ACC112 (cell line): ENCODE data around the gene DYRK1B.

ENCODE experiments used
- H2AFZ ChIP-seq: fragments of 200-600 bp; sonication (generic); one replicate; pipeline ENCODE4 v1.6.0; 2017; ENCODE audit warnings: antibody characterized with exemption, low read length; ENCODE audit not compliant: unreplicated experiment
- H3K27ac ChIP-seq: fragments of 200-600 bp; sonication (generic); 2 replicates; pipeline ENCODE4 v1.5.1; 2014; ENCODE audit warnings: low read depth, mild to moderate bottlenecking, antibody characterized with exemption, low read length, moderate library complexity
- H3K27me3 ChIP-seq: fragments of 200-600 bp; sonication (generic); 2 replicates; pipeline ENCODE4 v1.6.1; 2014; ENCODE audit warnings: mild to moderate bottlenecking, antibody characterized with exemption, low read length, moderate library complexity, mixed read lengths; ENCODE audit not compliant: insufficient read depth
- H3K36me3 ChIP-seq: fragments of 200-600 bp; sonication (generic); 2 replicates; pipeline ENCODE4 v1.6.1; 2016; ENCODE audit warnings: mild to moderate bottlenecking, antibody characterized with exemption, low read length, moderate library complexity, mixed read lengths; ENCODE audit not compliant: insufficient read depth
- H3K4me1 ChIP-seq: fragments of 200-600 bp; sonication (generic); one replicate; pipeline ENCODE4 v1.6.1; 2016; ENCODE audit warnings: low read length, mixed read lengths; ENCODE audit not compliant: insufficient read depth, unreplicated experiment, control insufficient read depth
- H3K4me3 ChIP-seq: fragments of 200-600 bp; sonication (generic); 2 replicates; pipeline ENCODE4 v1.5.1; 2014; ENCODE audit warnings: mild to moderate bottlenecking, low read depth, low read length
- H3K79me2 ChIP-seq: fragments of 200-600 bp; sonication (generic); one replicate; pipeline ENCODE4 v1.6.0; 2016; ENCODE audit warnings: low read length; ENCODE audit not compliant: control insufficient read depth, unreplicated experiment, insufficient read depth

DYRK1B gene

DNA sequence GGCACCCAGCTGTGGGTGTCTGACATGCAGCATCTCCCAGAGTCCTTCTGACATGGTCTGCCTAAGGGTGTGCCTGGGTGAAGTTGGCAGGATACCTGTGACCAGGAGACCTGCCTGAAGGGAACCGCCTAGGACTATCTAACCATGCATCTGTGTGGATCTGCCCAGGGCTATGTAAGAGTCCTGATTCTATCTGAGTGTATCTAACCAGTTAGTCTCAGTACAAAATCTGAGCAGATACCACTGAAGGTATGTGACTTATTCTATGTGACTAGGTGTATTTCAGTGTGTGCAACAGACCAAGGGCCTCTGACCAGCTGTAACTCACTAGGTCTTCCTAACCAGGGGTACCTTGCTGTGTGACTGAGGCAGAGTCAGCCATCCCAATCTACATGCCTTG lies 40.4 kb upstream of the DYRK1B start:
- H2AFZ ChIP-seq, result no peak overlapping the region
- H3K4me3 ChIP-seq, result no peak overlapping the region
- H3K27me3 ChIP-seq, result no peaks in the 10 kb centered on the region
- no peaks in the 10 kb centered on the region for H3K4me1 ChIP-seq
- H3K79me2 ChIP-seq, result no peaks in the 10 kb centered on the region
- no peak overlapping the region for H3K27ac ChIP-seq
- no peaks in the 10 kb centered on the region for H3K36me3 ChIP-seq

DNA sequence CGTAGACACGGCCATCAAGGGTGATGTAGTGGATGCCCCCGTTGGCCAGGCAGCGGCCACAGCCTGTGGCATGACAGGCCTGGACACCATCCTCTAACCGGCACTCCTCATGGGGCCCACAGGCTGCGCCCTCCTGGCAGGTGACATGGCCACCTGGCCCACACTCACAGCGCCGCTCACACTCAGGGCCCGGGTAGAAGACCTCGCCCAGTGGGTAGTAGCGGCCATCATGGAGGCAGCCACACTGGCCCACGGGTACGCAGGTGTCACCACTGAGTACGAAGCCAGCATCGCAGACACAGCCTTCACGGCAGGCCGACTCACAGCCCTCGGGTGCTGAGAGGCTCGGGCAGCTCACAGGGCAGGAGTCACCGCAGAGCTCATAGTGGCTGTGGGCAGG lies 39.4 kb upstream of the DYRK1B start:
- Histone ChIP-seq H3K36me3 (no peaks in the 10 kb centered on the region), H3K27me3 (no peaks in the 10 kb centered on the region), H3K27ac (no peak overlapping the region), H2AFZ (no peak overlapping the region), H3K4me3 (no peak overlapping the region), H3K4me1 (no peaks in the 10 kb centered on the region), H3K79me2 (no peaks in the 10 kb centered on the region)

DNA sequence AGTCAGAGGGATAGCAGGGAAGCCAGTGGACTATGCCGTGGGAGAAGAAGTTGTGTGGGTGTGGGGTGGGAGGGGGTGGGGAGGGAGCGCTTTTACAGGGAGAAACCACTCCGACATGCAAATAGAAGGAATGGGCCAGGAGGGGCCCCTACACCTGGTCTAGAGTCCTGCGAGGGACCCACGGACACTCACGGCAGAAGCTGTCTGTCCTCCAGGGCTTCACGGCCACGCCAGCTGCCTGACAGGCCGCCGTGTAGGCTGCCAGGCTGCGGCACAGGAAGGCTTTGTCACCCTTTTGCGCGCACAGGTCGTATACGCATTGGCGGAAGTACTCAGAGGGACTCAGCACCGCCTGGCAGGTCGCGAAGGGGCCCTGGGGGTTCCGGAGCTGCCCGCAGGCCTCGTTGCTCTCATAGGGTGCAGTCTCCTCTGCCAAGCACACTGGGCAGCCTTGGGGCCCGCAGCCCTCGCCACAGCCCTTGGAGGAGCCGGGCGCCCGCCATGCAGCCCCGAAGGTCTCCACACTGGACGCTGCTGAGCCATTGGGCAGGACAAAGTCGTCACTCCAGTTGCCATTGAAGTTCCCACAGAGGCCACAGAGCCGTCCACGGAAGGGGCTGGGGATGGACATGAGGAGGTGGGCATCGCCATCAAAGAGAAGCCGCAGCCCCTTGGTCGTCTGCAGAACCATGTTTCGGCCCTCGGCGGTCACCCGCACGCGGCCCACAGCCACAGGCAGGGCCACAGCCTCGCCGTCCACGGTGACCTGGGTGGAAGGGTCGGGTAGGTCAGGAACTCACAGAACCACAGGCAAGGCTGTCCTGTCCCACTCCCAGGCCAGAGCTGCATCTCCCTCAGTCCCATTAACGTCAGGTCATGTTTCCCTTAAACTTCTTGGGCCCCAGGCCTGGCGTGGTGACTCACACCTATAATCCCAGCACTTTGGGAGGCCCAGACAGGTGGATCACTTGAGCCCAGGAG lies 38.2 kb upstream of the DYRK1B start:
- no peaks in the 10 kb centered on the region for H3K4me1 ChIP-seq
- H3K36me3 ChIP-seq, result no peaks in the 10 kb centered on the region
- H3K79me2 ChIP-seq, result no peaks in the 10 kb centered on the region

DNA sequence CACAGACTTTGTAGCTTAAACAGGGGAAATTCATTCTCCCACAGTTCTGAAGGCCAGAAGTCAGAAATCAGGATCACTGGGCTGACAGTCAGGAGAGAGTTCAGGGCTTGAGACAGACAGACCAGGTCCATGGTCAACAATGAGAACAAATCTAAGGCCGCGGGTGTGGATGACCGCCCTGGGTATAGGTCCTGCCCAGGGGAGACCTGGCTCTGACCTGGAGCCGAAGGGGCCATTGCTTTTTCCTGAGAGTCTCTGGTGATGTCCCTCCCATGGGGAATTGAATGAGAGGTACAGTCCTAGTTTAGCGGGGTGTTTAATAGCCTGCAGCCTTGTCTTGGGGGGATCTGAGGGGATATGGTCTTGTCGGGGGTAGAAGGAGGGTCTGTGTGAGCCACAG lies 37.4 kb upstream of the DYRK1B start:
- H3K79me2 ChIP-seq, result no peaks in the 10 kb centered on the region
- no peaks in the 10 kb centered on the region for H3K27me3 ChIP-seq
- H3K36me3 ChIP-seq, result no peaks in the 10 kb centered on the region
- H3K4me3 ChIP-seq, result no peak overlapping the region
- H3K4me1 ChIP-seq, result no peaks in the 10 kb centered on the region
- no peak overlapping the region for H2AFZ ChIP-seq
- H3K27ac ChIP-seq, result no peak overlapping the region

More for the DNA sequence above, 38.2 kb upstream of the DYRK1B start:
- no peak overlapping the region for H3K4me3 ChIP-seq
- no peaks in the 10 kb centered on the region for H3K27me3 ChIP-seq
- H3K27ac ChIP-seq, result no peak overlapping the region
- no peak overlapping the region for H2AFZ ChIP-seq

DNA sequence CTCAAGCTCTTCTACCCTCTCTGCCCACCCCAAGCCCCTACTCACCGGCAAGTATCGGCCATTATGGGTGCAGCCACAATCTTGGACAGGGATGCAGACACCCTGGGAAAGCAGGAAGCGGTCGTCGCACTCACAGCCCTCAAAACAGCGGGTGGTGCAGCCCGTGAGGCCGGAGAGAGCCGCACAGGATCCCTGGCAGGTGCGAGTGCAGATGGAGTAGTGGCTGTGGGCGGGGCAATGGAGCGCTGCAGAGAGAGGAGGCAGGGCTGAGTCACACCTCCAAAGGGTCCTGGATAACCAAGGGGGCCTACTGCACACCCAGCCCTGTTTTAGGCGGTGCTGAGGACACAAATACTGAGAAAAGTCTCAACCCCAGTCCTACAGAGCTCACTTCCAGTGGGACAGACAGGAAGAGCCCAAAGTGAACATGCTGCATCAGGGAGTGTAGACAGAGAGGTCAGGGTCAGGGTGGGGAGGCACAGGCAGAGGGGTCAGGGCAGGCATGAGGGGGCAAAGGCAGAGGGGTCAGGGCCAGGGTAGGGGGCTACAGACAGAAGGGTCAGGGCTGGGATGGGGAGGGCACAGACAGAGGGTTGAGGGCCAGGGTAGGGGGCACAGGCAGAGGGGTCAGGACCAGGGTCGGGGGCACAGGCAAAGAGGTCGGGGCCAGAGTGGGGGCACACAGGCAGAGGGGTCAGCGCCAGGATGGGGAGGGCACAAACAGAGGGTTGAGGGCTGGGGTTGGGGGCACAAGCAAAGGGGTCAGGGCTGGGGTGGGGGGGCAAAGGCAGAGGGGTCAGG lies 36.4 kb upstream of the DYRK1B start:
- H3K27me3 ChIP-seq, result 0 out of 2 replicates have a peak, but pooled peaks cover 7% of the 10 kb centered on the region
- no peaks in the 10 kb centered on the region for H3K36me3 ChIP-seq
- H2AFZ ChIP-seq, result no peak overlapping the region
- no peak overlapping the region for H3K27ac ChIP-seq
- no peaks in the 10 kb centered on the region for H3K4me1 ChIP-seq
- no peak overlapping the region for H3K4me3 ChIP-seq
- H3K79me2 ChIP-seq, result no peaks in the 10 kb centered on the region

DNA sequence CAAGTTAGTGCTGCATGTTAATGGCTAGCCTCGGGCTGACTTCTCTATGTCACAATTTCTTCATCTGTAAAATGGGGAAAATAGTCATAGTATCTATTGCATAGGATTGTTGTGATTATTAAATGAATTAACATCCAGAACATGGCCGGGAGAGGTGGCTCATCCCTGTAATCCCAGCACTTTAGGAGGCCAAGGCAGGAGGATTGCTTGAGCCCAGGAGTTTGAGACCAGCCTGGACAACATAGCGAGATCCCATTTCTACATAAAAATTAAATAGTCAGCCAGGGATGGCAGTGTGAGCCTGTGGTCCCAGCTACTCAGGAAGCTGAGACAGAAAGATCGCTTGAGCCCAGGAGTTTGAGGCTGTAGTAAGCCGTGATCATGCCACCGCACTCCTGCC lies 34.0 kb upstream of the DYRK1B start:
- no peaks in the 10 kb centered on the region for H3K36me3 ChIP-seq
- H2AFZ ChIP-seq, result no peak overlapping the region
- 0 out of 2 replicates have a peak, but pooled peaks cover 7% of the 10 kb centered on the region for H3K27me3 ChIP-seq
- H3K4me1 ChIP-seq, result no peaks in the 10 kb centered on the region
- no peaks in the 10 kb centered on the region for H3K79me2 ChIP-seq
- H3K4me3 ChIP-seq, result no peak overlapping the region
- no peak overlapping the region for H3K27ac ChIP-seq

DNA sequence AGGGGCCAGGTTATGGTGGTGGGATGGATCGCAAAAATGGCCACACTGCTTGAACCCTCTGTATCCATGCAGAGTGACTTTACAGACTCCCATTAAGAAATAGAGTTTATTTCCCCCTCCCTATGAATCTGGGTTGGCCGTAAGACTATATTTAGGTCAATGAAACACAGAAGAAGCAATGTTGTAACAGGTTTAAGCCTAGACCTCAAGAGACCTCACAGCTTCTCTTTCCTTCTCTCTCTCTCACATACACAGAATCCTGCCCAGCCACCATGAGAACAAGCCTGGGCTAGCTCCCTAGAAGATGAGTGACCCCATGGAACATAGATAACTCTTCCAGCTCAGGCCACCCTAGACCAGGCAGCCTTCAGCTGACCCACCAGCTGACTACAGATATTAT lies 33.2 kb upstream of the DYRK1B start:
- no peaks in the 10 kb centered on the region for H3K36me3 ChIP-seq
- H3K79me2 ChIP-seq, result no peaks in the 10 kb centered on the region
- H2AFZ ChIP-seq, result no peak overlapping the region
- 0 out of 2 replicates have a peak, but pooled peaks cover 7% of the 10 kb centered on the region for H3K27me3 ChIP-seq
- no peak overlapping the region for H3K27ac ChIP-seq
- H3K4me1 ChIP-seq, result no peaks in the 10 kb centered on the region
- no peak overlapping the region for H3K4me3 ChIP-seq

DNA sequence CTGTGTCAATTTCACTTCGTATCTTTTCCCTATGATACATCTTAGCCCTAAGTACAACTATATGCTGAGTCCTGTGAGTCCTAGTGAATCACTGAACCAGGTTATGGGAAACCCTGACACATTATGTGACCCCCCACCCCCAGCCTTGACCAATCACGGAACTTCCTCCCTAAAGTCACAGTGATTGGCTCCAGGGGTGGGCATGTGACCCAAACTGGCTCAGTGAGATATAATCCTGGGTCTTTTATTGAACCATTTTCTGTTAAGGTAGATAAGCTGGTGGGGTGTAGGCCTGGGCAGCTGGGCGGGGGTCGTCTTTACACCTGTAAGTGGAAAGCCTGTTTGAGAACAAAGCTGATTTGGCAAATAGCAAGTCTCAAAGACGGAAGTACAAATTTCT lies 32.0 kb upstream of the DYRK1B start:
- H3K27me3 ChIP-seq, result 0 out of 2 replicates have a peak, but pooled peaks cover 7% of the 10 kb centered on the region
- H3K27ac ChIP-seq, result no peak overlapping the region
- no peaks in the 10 kb centered on the region for H3K4me1 ChIP-seq
- no peak overlapping the region for H3K4me3 ChIP-seq
- H3K79me2 ChIP-seq, result no peaks in the 10 kb centered on the region
- H2AFZ ChIP-seq, result no peak overlapping the region
- H3K36me3 ChIP-seq, result no peaks in the 10 kb centered on the region

DNA sequence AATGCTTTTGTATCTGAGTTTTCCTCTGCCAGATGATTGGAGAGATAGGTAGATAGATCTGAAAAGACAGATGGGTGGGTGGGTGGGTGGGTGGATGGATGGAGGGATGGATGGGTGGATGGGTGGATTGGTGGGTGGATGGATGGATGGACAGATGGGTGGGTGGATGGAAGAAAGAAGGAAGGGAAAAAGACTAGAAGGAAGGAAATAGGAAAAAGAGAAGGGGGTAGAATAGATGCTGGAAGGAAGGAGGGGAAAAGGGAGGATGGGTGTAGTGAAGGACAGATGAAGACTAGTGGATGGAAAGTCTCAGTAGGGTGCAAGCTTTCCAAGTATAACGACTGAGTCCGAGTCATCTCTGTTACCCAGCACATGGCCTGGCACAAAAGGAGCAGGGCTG lies 31.2 kb upstream of the DYRK1B start:
- 0 out of 2 replicates have a peak, but pooled peaks cover 7% of the 10 kb centered on the region for H3K27me3 ChIP-seq
- no peaks in the 10 kb centered on the region for H3K79me2 ChIP-seq
- no peak overlapping the region for H3K4me3 ChIP-seq
- H2AFZ ChIP-seq, result no peak overlapping the region
- H3K27ac ChIP-seq, result no peak overlapping the region
- no peaks in the 10 kb centered on the region for H3K36me3 ChIP-seq
- no peaks in the 10 kb centered on the region for H3K4me1 ChIP-seq

DNA sequence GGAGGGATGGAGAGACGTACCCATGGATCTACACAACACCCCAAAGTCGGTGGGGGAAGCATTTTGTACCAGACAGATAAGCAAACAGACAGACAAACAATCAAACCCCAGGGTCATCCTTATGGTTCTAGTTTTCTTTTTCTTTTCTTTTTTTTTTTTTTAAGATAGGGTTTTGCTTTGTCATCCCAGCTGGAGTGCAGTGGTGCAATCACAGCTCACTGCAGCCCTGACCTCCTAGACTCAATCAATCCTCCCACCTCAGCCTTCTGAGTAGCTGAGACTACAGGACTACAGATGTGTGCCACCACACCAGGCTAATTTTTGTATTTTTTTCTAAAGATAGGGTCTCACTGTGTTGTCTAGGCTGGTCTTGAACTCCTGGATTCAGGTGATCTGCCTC lies 30.2 kb upstream of the DYRK1B start:
- no peak overlapping the region for H3K27ac ChIP-seq
- no peaks in the 10 kb centered on the region for H3K4me1 ChIP-seq
- no peak overlapping the region for H3K4me3 ChIP-seq
- H3K36me3 ChIP-seq, result no peaks in the 10 kb centered on the region
- H2AFZ ChIP-seq, result no peak overlapping the region
- 0 out of 2 replicates have a peak, but pooled peaks cover 7% of the 10 kb centered on the region for H3K27me3 ChIP-seq
- H3K79me2 ChIP-seq, result no peaks in the 10 kb centered on the region
